ENCODE data around the gene IDE. TPM values are rescaled to one million over a fixed set of nuclear protein-coding genes. Genes with fewer than 3 reads are reported as not detected.

IDE gene
- total RNA-seq, 1 donor = 56.6 TPM

GRCh38 chr10:92567952-92568600 lies 5.8 kb downstream of the IDE start:
- no peak overlapping the region for H3K4me3 ChIP-seq (ENCODE audit: low read depth, low read length)
- peak; percentile 29 for DNase-seq (ENCODE audit: low read depth)
- no peak for TF ChIP-seq CTCF (IDR thresholded peaks at IDR 0.05; ENCODE audit: insufficient read depth, low read depth, low read length)

DNA sequence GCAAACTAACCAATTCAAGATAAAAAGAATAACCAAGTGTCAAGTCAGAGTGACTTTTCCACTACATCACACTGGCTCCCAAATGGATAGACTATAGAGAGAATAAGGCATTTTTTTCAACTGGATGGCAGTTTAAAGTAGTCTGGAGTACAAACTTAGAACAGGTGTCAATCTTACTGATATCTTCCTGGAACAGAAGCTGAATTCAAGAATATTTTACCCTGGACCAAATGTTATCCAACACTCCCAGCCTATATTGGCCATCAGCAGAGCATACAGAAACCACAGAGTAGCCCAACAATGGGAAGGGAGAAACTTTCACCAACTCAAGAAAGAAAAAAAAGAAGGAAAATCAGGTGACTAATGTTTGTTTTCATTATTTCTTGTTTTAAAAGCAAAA lies 11.5 kb downstream of the IDE start:
- no peak overlapping the region for H3K4me3 ChIP-seq (ENCODE audit: low read depth, low read length)
- TF ChIP-seq CTCF (IDR thresholded peaks at IDR 0.05; ENCODE audit: insufficient read depth, low read depth, low read length) = no peak
- DNase-seq (ENCODE audit: low read depth) = no peak

DNA sequence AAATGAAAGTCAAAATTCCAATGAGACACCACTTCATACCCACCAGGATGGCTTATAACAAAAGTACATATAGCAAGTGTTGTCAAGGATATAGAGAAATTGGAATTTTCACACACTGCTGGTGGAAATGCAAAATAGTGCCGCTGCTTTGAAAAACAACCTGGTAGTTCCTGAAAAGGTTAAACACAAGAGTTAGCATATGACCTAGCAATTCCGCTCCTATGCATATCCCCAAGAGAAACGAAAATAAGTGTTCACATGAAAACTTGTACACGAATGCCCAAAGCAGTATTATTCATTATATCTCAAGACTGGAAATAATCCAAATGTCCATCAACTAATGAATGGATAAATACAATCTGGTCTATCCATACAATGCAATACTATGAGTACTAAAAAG lies 14.8 kb downstream of the IDE start:
- no peak overlapping the region for H3K4me3 ChIP-seq (ENCODE audit: low read depth, low read length)
- no peak for TF ChIP-seq CTCF (IDR thresholded peaks at IDR 0.05; ENCODE audit: insufficient read depth, low read depth, low read length)
- DNase-seq (ENCODE audit: low read depth) = no peak

- TF ChIP-seq CTCF (IDR thresholded peaks at IDR 0.05; ENCODE audit: insufficient read depth, low read depth, low read length) = no peak
- no peak overlapping the region for H3K4me3 ChIP-seq (ENCODE audit: low read depth, low read length)
- DNase-seq (ENCODE audit: low read depth) = no peak
Observed at GRCh38 chr10:92553959-92554358, 19.9 kb downstream of the IDE start.

DNA sequence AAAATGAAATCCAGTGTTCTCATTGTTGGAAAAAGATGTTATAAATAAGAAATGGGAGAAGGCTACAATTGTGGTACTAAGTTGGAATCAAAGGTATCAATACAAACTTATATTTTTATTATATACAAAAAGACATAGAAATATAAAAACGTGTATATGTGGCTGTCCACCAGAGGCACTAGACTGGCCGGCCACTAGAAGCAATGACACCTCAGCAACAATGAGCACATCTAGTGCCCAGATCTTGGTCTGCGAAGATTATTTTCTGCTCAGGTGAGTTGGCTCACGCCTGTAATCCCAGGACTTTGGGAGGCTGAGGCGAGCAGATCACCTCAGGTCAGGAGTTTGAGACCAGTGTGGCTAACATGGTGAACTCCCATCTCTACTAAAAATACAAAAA lies 21.6 kb downstream of the IDE start:
- no peak overlapping the region for H3K4me3 ChIP-seq (ENCODE audit: low read depth, low read length)
- peak; percentile 29 for TF ChIP-seq CTCF (IDR thresholded peaks at IDR 0.05; ENCODE audit: insufficient read depth, low read depth, low read length)
- DNase-seq (ENCODE audit: low read depth) = no peak

DNA sequence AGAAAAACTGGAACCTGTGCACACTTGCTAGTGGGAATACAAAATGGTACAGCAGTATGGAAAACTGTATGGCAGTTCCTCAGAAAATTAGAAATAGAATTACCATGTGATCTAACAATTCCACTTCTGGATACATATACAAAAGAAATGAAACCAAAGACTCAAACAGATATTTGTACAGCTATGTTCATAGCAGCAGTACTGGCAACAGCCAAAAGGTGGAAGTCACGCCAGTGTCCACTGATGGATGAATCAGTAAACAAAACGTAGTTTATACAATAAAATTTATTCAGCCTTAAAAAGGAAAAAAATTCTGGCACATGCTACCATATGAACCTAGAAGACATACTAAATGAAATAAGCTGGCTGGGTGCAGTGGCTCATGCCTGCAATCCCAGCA lies 23.0 kb downstream of the IDE start:
- TF ChIP-seq CTCF (IDR thresholded peaks at IDR 0.05; ENCODE audit: insufficient read depth, low read depth, low read length) = peak; percentile 6
- H3K4me3 ChIP-seq (ENCODE audit: low read depth, low read length) = no peak overlapping the region
- no peak for DNase-seq (ENCODE audit: low read depth)

GRCh38 chr10:92547676-92548075 lies 26.2 kb downstream of the IDE start:
- TF ChIP-seq CTCF (IDR thresholded peaks at IDR 0.05; ENCODE audit: insufficient read depth, low read depth, low read length) = no peak
- no peak overlapping the region for H3K4me3 ChIP-seq (ENCODE audit: low read depth, low read length)
- no peak for DNase-seq (ENCODE audit: low read depth)
